Left lung (tissue), 10 donors: ENCODE measurements around the gene SEMG2. TPM values are rescaled to one million over a fixed set of nuclear protein-coding genes. Genes with fewer than 3 reads are reported as not detected.

Experiments
- ATAC-seq: fragments of 200-7000 bp; cut with Tn5 transposase; one replicate; pipeline ENCODE4 v1.9.1; 2020; ENCODE audit warnings: moderate library complexity
- DNase-seq, 4 donors: peaks; one replicate each; pipeline ENCODE4 v3.0.0-alpha.2; 2013 to 2020
- H3K27ac ChIP-seq, 2 donors: fragments of 200-600 bp; sonication (generic) in 1 of 2; one replicate each; pipeline versions ENCODE4 v1.5.0 to v1.8.0; 2020 to 2021
- H3K27me3 ChIP-seq, 2 donors: fragments of 200-600 bp; sonication (generic) in 1 of 2; one replicate each; pipeline versions ENCODE4 v1.5.0 to v1.8.0; 2020 to 2021
- H3K36me3 ChIP-seq, 2 donors: fragments of 200-600 bp; sonication (generic) in 1 of 2; one replicate each; pipeline versions ENCODE4 v1.5.0 to v1.8.0; 2020 to 2021
- H3K4me1 ChIP-seq, 2 donors: fragments of 200-600 bp; one replicate each; pipeline ENCODE4 v1.8.0; 2021
- H3K4me3 ChIP-seq, 2 donors: fragments of 200-600 bp; sonication (generic) in 1 of 2; one replicate each; pipeline versions ENCODE4 v1.5.0 to v1.8.0; 2020 to 2021; ENCODE audit warnings: mild to moderate bottlenecking in 1 of 2
- H3K9me3 ChIP-seq, 2 donors: fragments of 200-600 bp; sonication (generic) in 1 of 2; one replicate each; pipeline versions ENCODE4 v1.5.0 to v1.8.0; 2020 to 2021
- CTCF ChIP-seq, 2 donors: fragments of 200-600 bp; sonication (generic) in 1 of 2; IDR thresholded peaks; one replicate each; pipeline versions ENCODE4 v1.5.0 to v1.8.0; 2021; ENCODE audit warnings: antibody characterized with exemption in 2 of 2
- intact Hi-C, 2 donors: fragments of 100-400 bp; cut with DNase I; formaldehyde crosslinking; loops; one replicate each; pipeline versions ENCODE4 v1.11.2 to v1.14.2; 2022
- polyA plus RNA-seq, 6 donors: library from polyadenylated mRNA; unstranded; fragments of 120-200 nt; gene quantifications; one replicate each; pipeline ENCODE4 v1.2.1, GENCODE V29; 2013; ENCODE audit not compliant: insufficient read length in 6 of 6
- total RNA-seq, 2 donors: library from RNA; stranded (reverse); fragmentation: NEBNext Ultra II Directional; extraction: Animal tissue kit (Norgen Biotek cat#: 25700); gene quantifications; one replicate each; pipeline ENCODE4 v1.2.1, GENCODE V29; 2021
- donor health status: DM: no; HTN: yes; CAD: no.
- donor health status: DM: no; HTN: no; CAD: no.

SEMG2 gene
- total and polyA plus RNA-seq, 8 donors, result not detected

- Histone ChIP-seq H3K27ac (no peak overlapping the region), H3K9me3 (no peaks in the 10 kb centered on the region), H3K36me3 (no peaks in the 10 kb centered on the region), H3K4me1 (no peaks in the 10 kb centered on the region), H3K4me3 (no peak overlapping the region), H3K27me3 (no peaks in the 10 kb centered on the region)
- DNase-seq (no peak), ATAC-seq (no peak)
- intact Hi-C loops, result no loop called here
- no peak for TF ChIP-seq CTCF (IDR thresholded peaks at IDR 0.05)
Measured at GRCh38 chr20:45189861-45190260, 31.3 kb upstream of the SEMG2 start.

GRCh38 chr20:45191926-45192325 lies 29.2 kb upstream of the SEMG2 start:
- no peak for ATAC-seq
- no peaks in the 10 kb centered on the region for H3K36me3 ChIP-seq
- H3K4me1 ChIP-seq, result no peaks in the 10 kb centered on the region
- H3K4me3 ChIP-seq, result no peak overlapping the region
- no peak overlapping the region for H3K27ac ChIP-seq
- H3K9me3 ChIP-seq, result no peaks in the 10 kb centered on the region
- DNase-seq, result no peak
- H3K27me3 ChIP-seq, result no peaks in the 10 kb centered on the region
- no peak for TF ChIP-seq CTCF (IDR thresholded peaks at IDR 0.05)
- intact Hi-C loops, result no loop called here

- H3K36me3 ChIP-seq, result no peaks in the 10 kb centered on the region
- ATAC-seq (no peak), DNase-seq (no peak)
- H3K4me1 ChIP-seq, result no peaks in the 10 kb centered on the region
- no peaks in the 10 kb centered on the region for H3K27me3 ChIP-seq
- H3K27ac ChIP-seq, result no peak overlapping the region
- no peak overlapping the region for H3K4me3 ChIP-seq
- H3K9me3 ChIP-seq, result no peaks in the 10 kb centered on the region
- TF ChIP-seq CTCF (IDR thresholded peaks at IDR 0.05), result no peak
- intact Hi-C loops, result no loop called here
Measured at GRCh38 chr20:45193331-45193730, 27.8 kb upstream of the SEMG2 start.

- no peaks in the 10 kb centered on the region for H3K4me1 ChIP-seq
- H3K9me3 ChIP-seq, result peaks cover 0 to 2% of the 10 kb centered on the region in 2 donors
- no peak within 1 kb of the TSS for H3K4me3 ChIP-seq
- peaks cover 0 to 14% of the 10 kb centered on the region in 2 donors for H3K27me3 ChIP-seq
- H3K36me3 ChIP-seq, result no peaks in the 10 kb centered on the region
- DNase-seq (no peak), ATAC-seq (no peak)
- TF ChIP-seq CTCF (IDR thresholded peaks at IDR 0.05), result no peak
- H3K27ac ChIP-seq, result no peak within 1 kb of the TSS
- intact Hi-C loops, result no loop called here
Measured at GRCh38 chr20:45206725-45207124, 14.4 kb upstream of the SEMG2 start, which contains the start of gene SEMG1. Gene SEMG1, plus strand, starts transcription at chr20:45207033. Its CDS starts 21 bp downstream, at chr20:45207054.

- no peak for TF ChIP-seq CTCF (IDR thresholded peaks at IDR 0.05)
- Histone ChIP-seq H3K27me3 (peaks cover 0 to 20% of the 10 kb centered on the region in 2 donors), H3K4me1 (no peaks in the 10 kb centered on the region), H3K9me3 (no peaks in the 10 kb centered on the region), H3K36me3 (no peaks in the 10 kb centered on the region), H3K27ac (no peak overlapping the region), H3K4me3 (no peak overlapping the region)
- DNase-seq (no peak), ATAC-seq (no peak)
- intact Hi-C loops, result no loop called here
Measured at GRCh38 chr20:45209924-45210323, 11.2 kb upstream of the SEMG2 start.
